ENCODE measurements around the gene WASF2. TPM values are rescaled to one million over a fixed set of nuclear protein-coding genes. Genes with fewer than 3 reads are reported as not detected.

Gene WASF2
- total and polyA plus RNA-seq, 2 of the 4 experiments (the other 2 are of a cell fraction): 7.9 to 45.4 TPM

- no peak overlapping the region for H3K4ac ChIP-seq (ENCODE audit: low read depth, low read length)
- no peak overlapping the region for H3K18ac ChIP-seq (ENCODE audit: low read depth, low read length)
- no peak overlapping the region for H4K91ac ChIP-seq (ENCODE audit: insufficient read depth, low read depth, low read length)
- CTCF ChIA-PET: no interaction called here
- BruUV-seq (replicated peaks): no TSS peak
- in situ Hi-C loops (cut with MboI; ENCODE audit: low sequenced_read_pairs): no loop called here
- TF ChIP-seq RFX5 (IDR thresholded peaks at IDR 0.05; ENCODE audit: low read depth, low read length) (no peak), MAFK (IDR thresholded peaks at IDR 0.05; ENCODE audit: low read depth, low read length) (no peak), CTCF (conservative IDR thresholded peaks at IDR 0.05; ENCODE audit: low read depth, low read length) (no peak), MAZ (IDR thresholded peaks at IDR 0.05; ENCODE audit: borderline replicate concordance, low read depth, low read length) (no peak), BHLHE40 (IDR thresholded peaks at IDR 0.05; ENCODE audit: low read depth, low read length) (no peak), SMC3 (IDR thresholded peaks at IDR 0.05; ENCODE audit: low read depth, low read length) (no peak), POLR2A (IDR thresholded peaks at IDR 0.05; ENCODE audit: low read depth, low read length) (no peak), CHD1 (IDR thresholded peaks at IDR 0.05; ENCODE audit: low read depth, low read length) (no peak), MXI1 (IDR thresholded peaks at IDR 0.05; ENCODE audit: borderline replicate concordance, low read depth, low read length) (no peak), NFE2L2 (IDR thresholded peaks at IDR 0.05; ENCODE audit: low read depth, low read length) (no peak), CEBPB (IDR thresholded peaks at IDR 0.05; ENCODE audit: low read depth, low read length) (no peak), FOS (IDR thresholded peaks at IDR 0.05; ENCODE audit: low read depth, low read length) (no peak), RAD21 (IDR thresholded peaks at IDR 0.05; ENCODE audit: low read length) (no peak), ELK1 (IDR thresholded peaks at IDR 0.05; ENCODE audit: borderline replicate concordance, low read depth, low read length) (no peak), RCOR1 (IDR thresholded peaks at IDR 0.05; ENCODE audit: insufficient replicate concordance, low read length) (no peak)
- no peak for DNase-seq
- H2BK120ac ChIP-seq (ENCODE audit: low read depth, low read length): no peak overlapping the region
- H2AK9ac ChIP-seq (replicated peaks; ENCODE audit: low read depth, low read length, poor library complexity): no peak overlapping the region
- no peaks in the 10 kb centered on the region for H3K9me3 ChIP-seq (ENCODE audit: control insufficient read depth, insufficient read depth, low read length)
- intact Hi-C loops (cut with micrococcal nuclease): no loop called here
- H3K56ac ChIP-seq (ENCODE audit: extremely low read depth, insufficient read depth, low read length): no peak overlapping the region
- no peak overlapping the region for H2BK5ac ChIP-seq (ENCODE audit: low read depth, low read length, poor library complexity, severe bottlenecking)
- H2BK15ac ChIP-seq (ENCODE audit: low read depth, low read length): no peak overlapping the region; the same call in 2 of the 3 replicates
- dilution Hi-C loops (cut with HindIII; ENCODE audit: low sequenced_read_pairs, unreplicated experiment): no loop called here
- H3K14ac ChIP-seq (replicated peaks; ENCODE audit: low read depth, low read length): no peak overlapping the region
- H3K27ac ChIP-seq (ENCODE audit: insufficient read depth, low read length): no peak overlapping the region
- no peak overlapping the region for H3K4me3 ChIP-seq (ENCODE audit: insufficient read depth, low read depth, low read length)
- H3K4me1 ChIP-seq (ENCODE audit: control insufficient read depth, insufficient read depth, low read length): peaks cover 15% of the 10 kb centered on the region
- no peaks in the 10 kb centered on the region for H4K20me1 ChIP-seq (ENCODE audit: insufficient read depth, low read length)
- H4K5ac ChIP-seq (ENCODE audit: low read depth, low read length): no peak overlapping the region
- no peak overlapping the region for H4K8ac ChIP-seq (ENCODE audit: low read depth in 2 of 2, low read length in 2 of 2)
- H3K9me1 ChIP-seq (ENCODE audit: insufficient read depth, low read length): peaks cover 4% of the 10 kb centered on the region; the same call in 1 of the 2 replicates
- H2AK5ac ChIP-seq (ENCODE audit: low read depth, low read length): no peak overlapping the region
- no peak overlapping the region for H3K9ac ChIP-seq (ENCODE audit: low read depth, low read length)
- H3K4me2 ChIP-seq (ENCODE audit: low read depth, low read length): no peak overlapping the region
- no peaks in the 10 kb centered on the region for H3K27me3 ChIP-seq (ENCODE audit: control insufficient read depth, insufficient read depth, low read length)
- POLR2A ChIA-PET (ENCODE audit: unreplicated experiment): no interaction called here
- ATAC-seq (ENCODE audit: low read depth): no peak
- no peaks in the 10 kb centered on the region for H3K36me3 ChIP-seq (ENCODE audit: control insufficient read depth, insufficient read depth, low read length)
- no peak overlapping the region for H3K23ac ChIP-seq (ENCODE audit: low read depth, low read length)
- no peak overlapping the region for H2AFZ ChIP-seq (replicated peaks; ENCODE audit: low read length, poor library complexity)
- no peaks in the 10 kb centered on the region for H3K79me1 ChIP-seq (ENCODE audit: low read depth in 1 of 2, low read length in 2 of 2)
- H2BK20ac ChIP-seq (ENCODE audit: low read depth, low read length): no peak overlapping the region
- WGBS, 2 experiments (ENCODE audit: extremely low coverage in 2 of 2, insufficient read length in 1 of 2): 100% methylated on average over 2 of the region's 6 CpGs; no CpG with 5 or more reads in 1 of the 2 experiments
Measured at GRCh38 chr1:27506703-27507102, 16.7 kb upstream of the WASF2 start.
